Gastroesophageal sphincter (tissue), 4 donors: ENCODE data around the gene PSMB9. TPM values are rescaled to one million over a fixed set of nuclear protein-coding genes. Genes with fewer than 3 reads are reported as not detected.

Experiments used
- ATAC-seq: fragments of 150-250 bp; one replicate; pipeline ENCODE4 v1.9.1; 2016; ENCODE audit warnings: mild to moderate bottlenecking, moderate library complexity
- H3K27ac ChIP-seq, 4 donors: fragments of 200-600 bp; sonication (generic) in 3 of 4; 1 replicate in 3 of 4; 2 replicates in 1 of 4; pipeline ENCODE4 v1.5.1; 2016 to 2019
- H3K27me3 ChIP-seq: fragments of 200-600 bp; sonication (generic); one replicate; pipeline ENCODE4 v1.5.1; 2019
- H3K36me3 ChIP-seq, 2 donors: fragments of 200-600 bp; sonication (generic); one replicate each; pipeline ENCODE4 v1.5.1; 2019; ENCODE audit warnings: control low read depth in 1 of 2
- H3K4me1 ChIP-seq, 3 donors: fragments of 200-600 bp; sonication (generic); 1 replicate in 2 of 3; 2 replicates in 1 of 3; pipeline ENCODE4 v1.5.1; 2016 to 2019; ENCODE audit warnings: control low read depth in 2 of 3
- H3K4me3 ChIP-seq, 2 donors: fragments of 200-600 bp; sonication (generic); one replicate each; pipeline ENCODE4 v1.5.1; 2019; ENCODE audit warnings: mild to moderate bottlenecking in 1 of 2, moderate library complexity in 1 of 2
- H3K9me3 ChIP-seq, 3 donors: fragments of 200-600 bp; sonication (generic); one replicate each; pipeline ENCODE4 v1.5.1; 2017 to 2019; ENCODE audit warnings: control low read depth in 2 of 3
- CTCF ChIP-seq, 4 experiments: fragments of 200-600 bp in 2 of 4; fragments of 450-650 bp in 2 of 4; sonication (generic) in 1 of 4; IDR thresholded peaks; one replicate each; pipeline ENCODE4 v1.5.1; 2017 to 2019; ENCODE audit warnings: antibody characterized with exemption in 4 of 4, mild to moderate bottlenecking in 2 of 4, moderate library complexity in 2 of 4
- EP300 ChIP-seq: sonication (generic); formaldehyde crosslinking; IDR thresholded peaks from one replicate; pipeline ENCODE4 v1.6.1; 2017; ENCODE audit warnings: antibody characterized with exemption, mild to moderate bottlenecking
- POLR2A ChIP-seq, 2 donors: fragments of 450-650 bp; IDR thresholded peaks; one replicate each; pipeline ENCODE4 v1.6.1; 2017; ENCODE audit warnings: antibody characterized with exemption in 2 of 2, mild to moderate bottlenecking in 2 of 2, moderate library complexity in 1 of 2
- POLR2AphosphoS5 ChIP-seq: sonication (generic); formaldehyde crosslinking; IDR thresholded peaks from one replicate; pipeline ENCODE4 v1.6.1; 2017; ENCODE audit warnings: antibody characterized with exemption
- WGBS, 2 donors: methylation state at CpG; one replicate each; pipeline ENCODE4 v1.1.5; 2018; ENCODE audit warnings: low coverage in 1 of 2; 5-methylcytosine and 5-hydroxymethylcytosine counted together
- total RNA-seq, 4 donors: library from RNA; depleted of rRNA; stranded (reverse); fragments of >200 nt; gene quantifications; one replicate each; pipeline ENCODE4 v1.1.0, GENCODE V29; 2016

Gene PSMB9
- total RNA-seq, 4 donors from 2014 or later = 12.9 to 19.7 (median 15.8) TPM

GRCh38 chr6:32842690-32843089, 11.3 kb upstream of the PSMB9 start:
- peaks cover 0 to 52% of the 10 kb centered on the region in 2 donors for H3K36me3 ChIP-seq
- WGBS, 2 donors = 90 to 100% methylated on average over 1 to 2 of the region's 8 CpGs

GRCh38 chr6:32843331-32843978, 10.5 kb upstream of the PSMB9 start:
- H3K4me3 ChIP-seq = peak overlapping the region; percentile 80 to 81
- H3K27me3 ChIP-seq = no peaks in the 10 kb centered on the region
- TF ChIP-seq EP300 (no peak), CTCF (IDR thresholded peaks at IDR 0.05) (no peak), POLR2AphosphoS5 (no peak)
- peak overlapping the region; percentile 75 to 95 (median 94) for H3K27ac ChIP-seq
- no peaks in the 10 kb centered on the region for H3K9me3 ChIP-seq
- peaks cover 0 to 60% of the 10 kb centered on the region in 2 donors for H3K36me3 ChIP-seq
- ATAC-seq = no peak
- 12 to 59% methylated on average over 3 to 9 of the region's 28 CpGs for WGBS, 2 donors
- H3K4me1 ChIP-seq = peaks cover 0 to 58% (median 0%) of the 10 kb centered on the region in 3 donors

More at GRCh38 chr6:32842690-32843089, 11.3 kb upstream of the PSMB9 start:
- H3K4me3 ChIP-seq = peak overlapping the region in 1 of 2 donors; percentile 81
- peaks cover 0 to 62% (median 3%) of the 10 kb centered on the region in 3 donors for H3K4me1 ChIP-seq
- H3K27ac ChIP-seq = peak overlapping the region in 3 of 4 donors; percentile 93 to 95 (median 94)
- no peak for ATAC-seq
- H3K9me3 ChIP-seq = no peaks in the 10 kb centered on the region
- TF ChIP-seq CTCF (IDR thresholded peaks at IDR 0.05) = no peak
- no peak for TF ChIP-seq POLR2A (IDR thresholded peaks at IDR 0.05)
- TF ChIP-seq POLR2AphosphoS5 = no peak
- TF ChIP-seq EP300 = no peak
- H3K27me3 ChIP-seq = no peaks in the 10 kb centered on the region

- 0% methylated on average over 2 to 9 of the region's 40 CpGs for WGBS, 2 donors
- no peaks in the 10 kb centered on the region for H3K27me3 ChIP-seq
- TF ChIP-seq CTCF (IDR thresholded peaks at IDR 0.05) = peak in 3 of 4 experiments; percentile 4 to 48 (median 23)
- TF ChIP-seq POLR2A (IDR thresholded peaks at IDR 0.05) = peak; percentile 54 to 61
- peak; percentile 91 for TF ChIP-seq POLR2AphosphoS5
- TF ChIP-seq EP300 = no peak
- peak within 1 kb of the TSS; percentile 75 to 95 (median 94) for H3K27ac ChIP-seq
- peak; percentile 97 for ATAC-seq
- peak within 1 kb of the TSS; percentile 80 to 81 for H3K4me3 ChIP-seq
- H3K9me3 ChIP-seq = no peaks in the 10 kb centered on the region
- peaks cover 0 to 68% of the 10 kb centered on the region in 2 donors for H3K36me3 ChIP-seq
- peaks cover 0 to 53% (median 0%) of the 10 kb centered on the region in 3 donors for H3K4me1 ChIP-seq
These were observed 9.8 kb upstream of the PSMB9 start, which contains the start of gene PSMB8 for GRCh38 chr6:32843979-32844838. Gene PSMB8 (minus strand): TSS chr6:32844047. CDS start chr6:32843996, 51 bp downstream.

GRCh38 chr6:32844839-32845383, 9.1 kb upstream of the PSMB9 start:
- H3K4me1 ChIP-seq = peaks cover 0 to 48% (median 0%) of the 10 kb centered on the region in 3 donors
- H3K36me3 ChIP-seq = peaks cover 0 to 72% of the 10 kb centered on the region in 2 donors

More at GRCh38 chr6:32844839-32845383, 9.1 kb upstream of the PSMB9 start:
- no peak for ATAC-seq
- 60 to 81% methylated on average over 5 to 6 of the region's 19 CpGs for whole genome bisulfite sequencing, 2 donors
- TF ChIP-seq EP300 (no peak), POLR2AphosphoS5 (no peak), POLR2A (IDR thresholded peaks at IDR 0.05) (no peak), CTCF (IDR thresholded peaks at IDR 0.05) (no peak)
- Histone ChIP-seq H3K9me3 (no peaks in the 10 kb centered on the region), H3K4me3 (peak overlapping the region; percentile 80 to 81), H3K27me3 (no peaks in the 10 kb centered on the region), H3K27ac (peak overlapping the region in 3 of 4 donors; percentile 93 to 95 (median 94))
